Islet of Langerhans (tissue), 1 donor: ENCODE data around the gene RASGRP4.
"Not testable (repeated sequence)": the region's sequence is repeated elsewhere in the genome, so short reads cannot be mapped to it uniquely, and the experiment has no call there.

ENCODE experiments used
- FAIRE-seq: peaks from one replicate; lab custom pipeline; 2011; peaks lifted over from hg19 to GRCh38; lab: Jason Lieb, UNC

The RASGRP4 gene

GRCh38 chr19:38425810-38426466 lies at the start of gene RASGRP4:
Gene RASGRP4, minus strand, starts transcription at chr19:38426219. Its CDS starts 128 bp downstream, at chr19:38426091.
- FAIRE-seq = no peak

- no peak for FAIRE-seq
Observed at GRCh38 chr19:38475176-38475575, 49.2 kb upstream of the RASGRP4 start.

DNA sequence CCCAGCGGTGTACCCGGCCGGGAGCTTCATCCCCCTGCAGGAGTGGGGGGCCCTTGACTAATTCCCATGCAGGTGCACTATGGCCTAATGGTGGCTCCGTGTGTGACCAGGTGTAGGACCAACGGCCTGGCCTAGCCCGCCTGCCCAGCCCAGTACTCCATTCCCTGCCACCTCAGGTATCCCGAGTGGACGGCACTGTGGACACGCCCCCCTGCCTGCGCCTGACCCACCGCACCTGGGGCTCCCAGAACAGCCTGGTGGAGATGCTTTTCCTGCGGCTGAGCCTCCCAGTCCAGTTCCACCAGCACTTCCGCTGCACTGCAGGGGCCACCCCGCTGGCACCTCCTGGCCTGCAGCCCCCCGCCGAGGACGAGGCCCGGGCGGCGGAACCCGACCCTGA lies 47.2 kb upstream of the RASGRP4 start:
- FAIRE-seq = no peak

- not testable (repeated sequence) for FAIRE-seq
Observed at GRCh38 chr19:38472725-38473124, 46.7 kb upstream of the RASGRP4 start.

- no peak for FAIRE-seq
Observed at GRCh38 chr19:38470788-38471480, 44.9 kb upstream of the RASGRP4 start.

DNA sequence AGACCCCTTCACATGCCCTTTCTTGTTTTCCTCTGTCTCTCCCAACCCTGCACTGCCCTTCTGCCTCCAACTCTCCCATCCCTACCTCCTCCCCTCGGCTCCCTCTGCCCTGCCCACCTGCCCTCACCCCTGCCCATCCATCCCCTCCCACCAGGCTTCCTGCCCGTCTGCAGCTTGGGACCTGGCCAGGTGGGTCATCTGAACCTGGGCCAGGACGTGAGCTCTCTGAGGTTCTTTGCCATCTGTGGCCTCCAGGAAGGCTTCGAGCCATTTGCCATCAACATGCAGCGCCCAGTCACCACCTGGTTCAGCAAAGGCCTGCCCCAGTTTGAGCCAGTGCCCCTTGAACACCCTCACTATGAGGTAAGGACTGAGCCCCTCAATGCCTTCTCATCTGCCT lies 43.1 kb upstream of the RASGRP4 start:
- no peak for FAIRE-seq

- no peak for FAIRE-seq
Observed at GRCh38 chr19:38467541-38468525, 41.8 kb upstream of the RASGRP4 start.

- FAIRE-seq = no peak
Observed at GRCh38 chr19:38466050-38466449, 40.0 kb upstream of the RASGRP4 start.

DNA sequence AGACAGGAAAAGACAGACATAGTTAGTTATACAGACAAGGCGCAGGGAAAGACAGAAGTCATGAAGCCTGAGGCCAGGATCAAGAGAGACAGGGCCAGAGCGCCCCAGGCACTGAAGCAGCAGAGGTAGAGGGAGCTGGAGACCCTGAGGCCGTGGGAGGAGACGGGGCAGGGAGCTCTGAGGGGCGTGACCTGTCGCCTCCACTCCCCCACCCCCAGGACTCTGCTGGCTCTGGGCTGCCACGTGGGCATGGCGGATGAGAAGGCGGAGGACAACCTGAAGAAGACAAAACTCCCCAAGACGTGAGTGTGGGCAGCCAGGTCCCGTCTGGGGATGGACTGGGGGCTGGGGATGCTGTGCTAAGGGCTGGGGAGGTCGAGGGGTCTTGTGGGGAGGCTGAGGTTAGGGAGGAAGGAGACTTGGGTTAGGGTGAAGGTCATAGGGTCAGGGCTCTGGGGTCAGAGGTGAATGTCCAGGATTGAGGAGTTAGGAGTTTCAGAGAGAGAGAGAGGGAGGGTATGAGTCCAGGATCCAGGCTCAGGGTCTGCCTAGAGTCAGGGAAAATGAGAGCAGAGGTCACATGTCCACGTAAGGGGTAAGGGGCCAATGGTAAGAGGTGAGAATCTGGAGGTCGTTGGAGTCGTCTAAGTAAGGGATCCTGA lies 38.5 kb upstream of the RASGRP4 start:
- no peak for FAIRE-seq

- no peak for FAIRE-seq
Observed at GRCh38 chr19:38463365-38463764, 37.3 kb upstream of the RASGRP4 start.

GRCh38 chr19:38458991-38459390 lies 33.0 kb upstream of the RASGRP4 start:
- no peak for FAIRE-seq

DNA sequence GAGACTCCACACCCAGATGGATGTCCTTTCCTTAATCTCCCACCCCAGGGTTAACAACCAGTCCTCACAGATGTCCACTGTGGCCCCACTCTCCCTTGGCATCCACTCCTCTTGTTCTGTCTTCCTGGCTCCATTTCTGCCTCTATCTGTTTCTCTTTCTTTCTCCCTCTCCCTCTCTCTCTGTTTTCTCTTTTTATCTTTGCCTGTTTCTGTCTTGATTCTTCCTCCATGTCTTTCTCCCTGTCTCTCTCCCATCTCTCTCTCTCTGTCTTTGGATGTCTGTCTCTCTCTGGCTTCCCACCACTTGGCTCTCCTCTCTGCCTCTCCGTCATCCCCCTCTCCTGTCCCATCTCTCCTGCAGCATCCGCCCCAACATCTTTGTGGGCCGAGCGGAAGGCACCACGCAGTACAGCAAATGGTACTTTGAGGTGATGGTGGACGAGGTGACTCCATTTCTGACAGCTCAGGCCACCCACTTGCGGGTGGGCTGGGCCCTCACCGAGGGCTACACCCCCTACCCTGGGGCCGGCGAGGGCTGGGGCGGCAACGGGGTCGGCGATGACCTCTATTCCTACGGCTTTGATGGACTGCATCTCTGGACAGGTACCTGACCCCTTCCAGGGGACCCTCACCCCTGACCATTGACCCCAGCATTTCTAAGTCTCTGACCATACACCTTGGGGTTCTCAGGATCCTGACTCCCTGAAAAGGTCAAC lies 31.8 kb upstream of the RASGRP4 start:
- FAIRE-seq = no peak

GRCh38 chr19:38457202-38457601 lies 31.2 kb upstream of the RASGRP4 start:
- FAIRE-seq = no peak

- FAIRE-seq = no peak
Observed at GRCh38 chr19:38455031-38455430, 29.0 kb upstream of the RASGRP4 start.

DNA sequence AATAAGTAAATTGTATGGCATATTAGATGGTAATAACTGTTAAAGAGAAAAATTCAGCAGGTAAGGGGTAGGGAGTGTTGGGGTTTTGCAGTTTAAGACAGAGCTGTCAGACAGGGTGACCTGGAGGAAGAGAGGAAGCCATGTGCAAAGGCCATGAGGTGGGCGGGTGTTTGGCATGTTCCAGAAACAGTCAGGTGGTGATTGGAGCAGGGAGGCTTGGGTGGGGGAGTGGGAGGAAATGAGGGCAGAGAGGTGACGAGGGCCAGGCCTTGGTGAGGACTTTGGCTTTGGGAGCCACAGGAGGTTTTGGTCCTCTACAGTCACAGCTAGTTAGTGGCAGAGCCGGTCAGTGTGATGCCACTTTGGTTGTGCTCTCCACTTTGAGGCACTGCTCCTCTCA lies 27.6 kb upstream of the RASGRP4 start:
- no peak for FAIRE-seq

DNA sequence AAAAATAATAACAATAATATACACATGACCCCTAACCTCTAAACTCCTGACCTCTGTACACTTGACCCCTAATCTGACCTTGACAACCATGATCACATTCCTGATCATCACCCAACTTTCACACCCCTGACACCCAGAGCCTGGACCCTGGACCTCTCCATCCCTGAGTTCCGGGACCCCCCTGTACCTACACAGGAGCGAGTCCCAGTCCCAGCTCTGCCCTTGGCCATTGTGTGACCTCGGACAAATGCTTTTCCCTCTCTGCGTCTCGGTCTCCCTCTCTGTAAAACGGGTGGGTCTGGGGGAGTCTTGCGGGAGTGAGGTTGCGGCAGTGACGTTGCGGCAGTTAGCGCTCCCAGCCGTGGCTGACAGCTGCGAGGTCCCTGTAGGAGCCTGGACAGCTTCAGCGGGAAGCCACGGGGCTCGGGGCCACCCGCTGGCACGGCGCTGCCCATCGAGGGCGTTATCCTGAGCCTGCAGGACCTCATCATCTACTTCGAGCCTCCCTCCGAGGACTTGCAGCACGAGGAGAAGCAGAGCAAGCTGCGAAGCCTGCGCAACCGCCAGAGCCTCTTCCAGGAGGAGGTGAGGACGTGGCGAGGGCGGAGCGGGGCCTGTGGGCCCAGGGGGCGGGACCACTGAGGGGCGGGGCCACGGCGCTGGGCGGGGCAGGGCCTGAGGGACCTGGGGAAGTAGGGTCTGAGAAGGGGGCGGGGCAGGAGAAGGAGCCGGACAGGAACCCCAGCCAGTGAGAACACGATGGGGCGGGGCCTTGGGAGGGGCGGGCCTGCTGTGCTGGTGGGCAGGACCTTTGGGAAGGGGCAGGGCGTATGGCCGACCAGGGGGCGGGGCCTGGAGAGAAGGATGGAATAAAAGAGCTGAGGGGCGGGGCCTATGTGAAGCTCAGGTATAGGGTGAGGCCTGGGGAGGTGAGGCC lies 26.7 kb upstream of the RASGRP4 start:
- FAIRE-seq = no peak

DNA sequence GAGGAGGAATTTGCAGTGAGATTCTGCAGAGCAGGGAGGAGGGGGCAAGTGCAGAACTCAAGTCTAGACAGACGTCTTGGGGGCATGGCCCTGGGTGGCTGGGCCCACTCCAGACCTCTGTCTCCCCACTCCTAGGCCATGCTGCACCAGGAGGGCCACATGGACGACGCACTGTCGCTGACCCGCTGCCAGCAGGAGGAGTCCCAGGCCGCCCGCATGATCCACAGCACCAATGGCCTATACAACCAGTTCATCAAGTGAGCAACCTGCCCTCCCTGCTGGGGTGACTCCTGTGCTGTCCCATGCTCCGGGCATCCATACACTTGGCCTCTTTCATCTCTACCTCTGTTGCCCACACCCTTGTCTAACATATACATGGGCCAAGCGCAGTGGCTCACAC lies 25.6 kb upstream of the RASGRP4 start:
- FAIRE-seq = no peak

DNA sequence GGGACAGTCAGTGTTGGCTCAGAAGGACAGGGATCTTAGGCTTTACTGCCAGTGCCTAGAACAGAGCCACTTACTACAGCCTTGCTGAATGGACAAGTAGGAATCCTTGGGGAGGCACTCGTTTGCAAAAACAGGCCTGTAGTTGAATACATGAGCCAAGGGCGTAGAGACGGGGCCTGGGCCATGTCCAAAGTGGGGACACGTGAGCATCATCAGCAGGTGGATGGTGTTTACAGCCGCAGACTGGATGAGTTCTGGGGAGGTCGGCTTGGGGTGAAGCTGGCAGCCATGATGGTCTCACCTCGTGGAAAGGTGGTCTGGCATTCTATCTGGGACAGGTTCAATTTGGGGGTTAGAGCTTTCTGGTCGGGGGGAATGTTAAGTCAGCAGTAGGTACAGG lies 25.0 kb upstream of the RASGRP4 start:
- no peak for FAIRE-seq

DNA sequence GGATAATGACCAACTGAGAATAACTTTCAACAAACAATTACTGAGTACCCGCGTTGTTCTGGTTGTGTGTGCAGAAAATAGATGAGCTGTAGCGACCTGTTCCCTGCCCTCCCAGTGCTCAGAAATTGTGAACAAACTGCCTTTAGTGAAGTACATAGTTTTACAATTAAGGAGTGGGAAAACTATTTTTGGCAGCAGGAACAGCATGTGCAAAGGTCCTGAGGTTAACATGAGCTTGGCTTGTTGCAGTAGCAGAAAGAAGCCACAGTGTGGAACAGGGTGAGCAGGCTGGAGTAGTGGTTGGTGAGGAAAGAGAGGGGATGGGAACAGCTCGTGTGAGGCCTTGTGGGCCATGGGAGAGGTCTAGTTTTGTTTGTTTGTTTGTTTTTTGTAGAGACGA lies 23.5 kb upstream of the RASGRP4 start:
- FAIRE-seq = no peak

DNA sequence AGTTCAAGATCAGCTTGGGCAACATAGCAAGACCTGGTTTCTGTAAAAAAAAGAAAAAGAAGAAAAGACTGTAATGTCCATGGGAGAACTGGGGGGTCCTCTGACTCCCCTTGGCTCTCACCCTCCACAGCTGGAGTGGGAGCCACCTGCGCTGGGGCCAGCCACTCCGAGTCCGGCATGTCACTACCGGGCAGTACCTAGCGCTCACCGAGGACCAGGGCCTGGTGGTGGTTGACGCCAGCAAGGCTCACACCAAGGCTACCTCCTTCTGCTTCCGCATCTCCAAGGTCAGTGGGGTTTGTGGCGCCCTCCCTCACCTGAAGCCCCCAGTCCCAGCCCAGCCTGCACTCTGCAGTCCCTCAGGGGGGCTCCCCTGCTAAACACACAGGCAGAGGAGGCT lies 22.2 kb upstream of the RASGRP4 start:
- FAIRE-seq = no peak

DNA sequence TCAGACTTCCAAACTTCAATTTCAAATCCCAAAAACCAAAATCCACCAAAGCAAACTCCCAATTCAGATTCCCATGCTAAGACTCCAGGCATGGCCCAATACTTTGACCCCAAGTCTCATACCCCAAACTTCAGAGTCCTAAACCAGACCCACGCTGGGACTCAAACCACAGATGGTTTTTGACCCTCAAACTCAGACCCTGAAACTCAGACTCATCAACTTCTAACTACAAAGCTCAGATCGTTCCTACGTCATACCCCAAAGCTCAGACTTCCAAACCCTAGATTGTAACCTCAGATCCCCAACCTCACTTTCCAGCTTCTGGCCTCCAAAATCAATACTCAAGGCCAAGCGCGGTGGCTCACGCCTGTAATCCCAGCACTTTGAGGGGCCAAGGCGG lies 19.3 kb upstream of the RASGRP4 start:
- FAIRE-seq = no peak
